ENCODE data around the gene AMDHD1.

- TF ChIP-seq CTCF (IDR thresholded peaks at IDR 0.05) (no peak), EZH2 (IDR thresholded peaks at IDR 0.05) (no peak)
Observed at GRCh38 chr12:95990136-95990535, 47.0 kb downstream of the AMDHD1 start.

Data from neural progenitor cell (in vitro differentiated cells).